OCI-LY1 (cell line): ENCODE measurements around the gene LLGL2.

Experiments
- EZH2 ChIP-seq: fragments of 200-600 bp; sonication (generic), shearing (Covaris generic); IDR thresholded peaks from 2 replicates; pipeline ENCODE4 v1.8.0; 2017; ENCODE audit warnings: borderline replicate concordance, mixed run types, mild to moderate bottlenecking, antibody characterized with exemption, low read length, moderate library complexity, mixed read lengths
- TF ChIP-seq, protein P1 (sequence below): fragments of 200-600 bp; sonication (generic), shearing (Covaris generic); IDR thresholded peaks from 2 replicates; pipeline ENCODE4 v1.5.1; 2017; ENCODE audit warnings: mild to moderate bottlenecking, antibody characterized with exemption, low read length, moderate library complexity, mixed read lengths

GRCh38 chr17:75604034-75604695 lies 78.7 kb downstream of the LLGL2 start:
- TF ChIP-seq, protein P1, sequence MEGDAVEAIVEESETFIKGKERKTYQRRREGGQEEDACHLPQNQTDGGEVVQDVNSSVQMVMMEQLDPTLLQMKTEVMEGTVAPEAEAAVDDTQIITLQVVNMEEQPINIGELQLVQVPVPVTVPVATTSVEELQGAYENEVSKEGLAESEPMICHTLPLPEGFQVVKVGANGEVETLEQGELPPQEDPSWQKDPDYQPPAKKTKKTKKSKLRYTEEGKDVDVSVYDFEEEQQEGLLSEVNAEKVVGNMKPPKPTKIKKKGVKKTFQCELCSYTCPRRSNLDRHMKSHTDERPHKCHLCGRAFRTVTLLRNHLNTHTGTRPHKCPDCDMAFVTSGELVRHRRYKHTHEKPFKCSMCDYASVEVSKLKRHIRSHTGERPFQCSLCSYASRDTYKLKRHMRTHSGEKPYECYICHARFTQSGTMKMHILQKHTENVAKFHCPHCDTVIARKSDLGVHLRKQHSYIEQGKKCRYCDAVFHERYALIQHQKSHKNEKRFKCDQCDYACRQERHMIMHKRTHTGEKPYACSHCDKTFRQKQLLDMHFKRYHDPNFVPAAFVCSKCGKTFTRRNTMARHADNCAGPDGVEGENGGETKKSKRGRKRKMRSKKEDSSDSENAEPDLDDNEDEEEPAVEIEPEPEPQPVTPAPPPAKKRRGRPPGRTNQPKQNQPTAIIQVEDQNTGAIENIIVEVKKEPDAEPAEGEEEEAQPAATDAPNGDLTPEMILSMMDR = no peak
- no peak for TF ChIP-seq EZH2
